Osteocyte (in vitro differentiated cells): Measurements from ENCODE around the gene NDP. TPM values are rescaled to one million over a fixed set of nuclear protein-coding genes. Genes with fewer than 3 reads are reported as not detected.
"Not testable (repeated sequence)": the region's sequence is repeated elsewhere in the genome, so short reads cannot be mapped to it uniquely, and the experiment has no call there.

ENCODE experiments used
- DNase-seq: peaks from one replicate; pipeline ENCODE4 v3.0.0; 2021; ENCODE audit warnings: mixed read lengths; ENCODE audit not compliant: unreplicated experiment; ENCODE audit errors: extremely low spot score
- H3K27ac Mint-ChIP-seq: one replicate; pipeline ENCODE4 v1.8.0; 2021; ENCODE audit warnings: mild to moderate bottlenecking, mixed read lengths; ENCODE audit not compliant: unreplicated experiment
- H3K27me3 Mint-ChIP-seq: one replicate; pipeline ENCODE4 v1.8.0; 2021; ENCODE audit warnings: mixed read lengths; ENCODE audit not compliant: unreplicated experiment
- H3K36me3 Mint-ChIP-seq: one replicate; pipeline ENCODE4 v1.8.0; 2021; ENCODE audit warnings: mixed read lengths; ENCODE audit not compliant: unreplicated experiment
- H3K4me1 Mint-ChIP-seq: one replicate; pipeline ENCODE4 v1.8.0; 2021; ENCODE audit warnings: mixed read lengths; ENCODE audit not compliant: unreplicated experiment
- H3K4me3 Mint-ChIP-seq: one replicate; pipeline ENCODE4 v1.8.0; 2021; ENCODE audit warnings: mild to moderate bottlenecking, moderate library complexity, mixed read lengths; ENCODE audit not compliant: unreplicated experiment
- H3K9me3 Mint-ChIP-seq: one replicate; pipeline ENCODE4 v1.8.0; 2021; ENCODE audit warnings: mixed read lengths; ENCODE audit not compliant: unreplicated experiment
- total RNA-seq: library from RNA; stranded (reverse); gene quantifications from 2 replicates; pipeline ENCODE4 v1.2.1, GENCODE V29; 2021
- TF ChIP-seq, protein P1 (sequence below): fragments of 200-600 bp; sonication (generic); IDR thresholded peaks from 2 replicates; pipeline ENCODE4 v1.5.0; 2021; ENCODE audit warnings: antibody characterized with exemption, mild to moderate bottlenecking, moderate library complexity

Gene NDP
- total RNA-seq, 1 donor from 2014 or later, result not detected

DNA sequence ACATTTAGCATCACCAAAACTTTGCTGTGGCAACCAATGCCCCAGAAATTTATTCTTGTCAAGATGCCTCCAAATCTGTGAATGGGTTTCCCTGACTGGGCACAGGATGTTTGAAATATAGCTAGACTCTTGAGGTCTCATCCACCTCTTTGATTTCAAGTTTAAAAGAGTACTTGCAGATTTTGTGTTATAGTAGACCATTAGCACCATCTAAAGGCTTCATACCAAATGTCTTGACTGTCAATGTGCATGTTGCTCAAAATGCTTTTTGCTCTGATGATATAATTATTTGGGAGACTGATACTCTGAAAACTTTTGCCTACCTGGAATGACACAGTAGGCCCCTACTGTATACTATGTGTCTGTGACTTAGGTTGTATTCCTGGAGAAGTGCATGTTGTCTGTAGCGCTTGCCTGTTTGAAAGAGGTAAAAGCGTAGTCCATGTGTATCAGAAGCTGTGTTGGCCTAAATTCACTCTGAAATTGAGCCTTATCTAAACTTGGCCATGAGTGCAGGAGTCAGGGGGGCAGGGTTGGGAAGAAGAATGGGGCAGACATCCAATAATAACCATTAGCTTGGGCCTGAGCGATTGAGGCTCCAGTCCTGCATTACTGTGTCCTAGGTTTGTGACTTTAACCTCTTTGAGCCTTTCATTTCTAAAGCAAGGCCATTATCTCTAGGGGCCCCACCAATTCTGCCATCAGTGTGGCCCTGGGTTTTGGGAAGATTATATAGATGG is 33.8 kb downstream of the NDP start:
- Mint-ChIP-seq H3K36me3 (no peaks in the 10 kb centered on the region), H3K27ac (no peak overlapping the region), H3K4me1 (no peaks in the 10 kb centered on the region), H3K9me3 (peaks cover 4% of the 10 kb centered on the region), H3K27me3 (no peaks in the 10 kb centered on the region), H3K4me3 (no peak overlapping the region)
- TF ChIP-seq, protein P1, sequence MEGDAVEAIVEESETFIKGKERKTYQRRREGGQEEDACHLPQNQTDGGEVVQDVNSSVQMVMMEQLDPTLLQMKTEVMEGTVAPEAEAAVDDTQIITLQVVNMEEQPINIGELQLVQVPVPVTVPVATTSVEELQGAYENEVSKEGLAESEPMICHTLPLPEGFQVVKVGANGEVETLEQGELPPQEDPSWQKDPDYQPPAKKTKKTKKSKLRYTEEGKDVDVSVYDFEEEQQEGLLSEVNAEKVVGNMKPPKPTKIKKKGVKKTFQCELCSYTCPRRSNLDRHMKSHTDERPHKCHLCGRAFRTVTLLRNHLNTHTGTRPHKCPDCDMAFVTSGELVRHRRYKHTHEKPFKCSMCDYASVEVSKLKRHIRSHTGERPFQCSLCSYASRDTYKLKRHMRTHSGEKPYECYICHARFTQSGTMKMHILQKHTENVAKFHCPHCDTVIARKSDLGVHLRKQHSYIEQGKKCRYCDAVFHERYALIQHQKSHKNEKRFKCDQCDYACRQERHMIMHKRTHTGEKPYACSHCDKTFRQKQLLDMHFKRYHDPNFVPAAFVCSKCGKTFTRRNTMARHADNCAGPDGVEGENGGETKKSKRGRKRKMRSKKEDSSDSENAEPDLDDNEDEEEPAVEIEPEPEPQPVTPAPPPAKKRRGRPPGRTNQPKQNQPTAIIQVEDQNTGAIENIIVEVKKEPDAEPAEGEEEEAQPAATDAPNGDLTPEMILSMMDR, result no peak
- no peak for DNase-seq

DNA sequence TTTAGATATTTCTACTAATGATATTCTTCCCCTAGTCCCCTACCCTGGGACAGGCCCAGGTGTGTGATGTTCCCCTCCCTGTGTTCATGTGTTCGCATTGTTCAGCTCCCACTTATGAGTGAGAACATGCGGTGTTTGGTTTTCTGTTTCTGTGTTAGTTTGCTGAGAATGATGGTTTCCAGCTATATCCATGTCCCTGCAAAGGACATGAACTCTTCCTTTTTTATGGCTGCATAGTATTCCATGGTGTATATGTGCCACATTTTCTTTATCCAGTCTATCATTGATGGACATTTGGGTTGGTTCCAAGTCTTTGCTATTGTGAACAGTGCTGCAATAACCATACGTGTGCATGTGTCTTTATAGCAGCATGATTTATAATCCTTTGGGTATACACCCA is 51.2 kb downstream of the NDP start:
- not testable (repeated sequence) for H3K27ac Mint-ChIP-seq, DNase-seq, H3K27me3 Mint-ChIP-seq, H3K4me3 Mint-ChIP-seq, H3K4me1 Mint-ChIP-seq, H3K36me3 Mint-ChIP-seq
- H3K9me3 Mint-ChIP-seq, result peaks cover 25% of the 10 kb centered on the region

DNA sequence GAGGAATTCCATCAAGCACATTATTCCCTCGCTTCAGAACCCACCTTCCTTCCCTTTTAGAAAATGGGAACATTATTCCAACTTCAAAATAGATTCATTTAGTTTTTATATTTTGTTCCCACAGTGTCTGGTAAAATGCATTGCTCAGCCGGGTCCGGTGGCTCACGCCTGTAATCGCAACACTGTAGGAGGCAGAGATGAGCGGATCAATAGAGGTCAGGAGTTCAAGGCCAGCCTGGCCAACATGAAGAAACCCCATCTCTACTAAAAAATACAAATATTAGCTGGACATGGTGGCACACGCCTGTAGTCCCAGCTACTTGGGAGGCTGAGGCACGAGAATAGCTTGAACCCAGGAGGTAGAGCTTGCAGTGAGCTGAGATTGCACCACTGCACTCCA is 62.4 kb downstream of the NDP start:
- DNase-seq, H3K27me3 Mint-ChIP-seq, H3K4me3 Mint-ChIP-seq, H3K36me3 Mint-ChIP-seq, H3K27ac Mint-ChIP-seq, H3K9me3 Mint-ChIP-seq, H3K4me1 Mint-ChIP-seq: not testable (repeated sequence)

DNA sequence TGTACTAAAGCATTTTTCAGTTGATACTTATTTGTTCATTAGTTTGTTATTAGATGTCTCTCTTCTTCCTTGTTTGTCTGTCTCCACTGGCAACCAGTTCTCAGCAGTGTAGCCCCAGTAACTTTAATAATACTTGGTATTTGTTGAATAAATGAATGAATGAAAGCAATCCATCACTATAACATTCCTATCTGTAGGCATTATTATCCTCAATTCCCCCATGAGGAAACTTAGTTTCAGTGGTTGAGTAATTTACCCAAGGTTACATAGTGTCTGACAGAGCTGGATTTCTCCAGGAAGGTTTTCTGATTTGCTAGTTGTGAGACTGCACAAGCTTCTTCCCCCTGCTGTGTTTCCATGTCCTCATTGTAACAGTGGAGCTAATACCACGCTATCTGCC is 63.2 kb downstream of the NDP start:
- DNase-seq, result no peak
- Mint-ChIP-seq H3K36me3 (no peaks in the 10 kb centered on the region), H3K4me1 (no peaks in the 10 kb centered on the region), H3K9me3 (no peaks in the 10 kb centered on the region), H3K27me3 (peaks cover 2% of the 10 kb centered on the region), H3K4me3 (no peak overlapping the region), H3K27ac (no peak overlapping the region)
- TF ChIP-seq, protein P1, result no peak

DNA sequence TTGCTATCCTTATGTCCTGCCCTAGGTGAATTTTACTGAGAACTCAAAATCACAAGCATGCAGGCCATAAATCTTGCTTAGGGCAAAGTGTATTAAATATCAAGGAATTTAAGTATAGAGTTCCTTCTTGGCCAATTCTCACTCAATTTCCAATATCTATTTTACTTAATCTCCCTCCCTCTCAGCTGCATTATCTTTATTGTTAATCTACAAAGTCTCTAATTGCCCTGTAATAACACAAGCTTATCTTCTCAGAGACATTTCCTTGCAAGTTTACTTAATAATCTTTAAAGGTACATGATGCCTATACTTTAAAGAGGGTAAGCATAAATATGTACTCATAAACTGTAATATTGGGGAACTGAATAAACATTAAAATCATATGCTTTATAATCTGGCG is 64.0 kb downstream of the NDP start:
- Mint-ChIP-seq H3K9me3 (no peaks in the 10 kb centered on the region), H3K27me3 (peaks cover 2% of the 10 kb centered on the region), H3K4me1 (no peaks in the 10 kb centered on the region), H3K4me3 (no peak overlapping the region), H3K36me3 (no peaks in the 10 kb centered on the region), H3K27ac (no peak overlapping the region)
- TF ChIP-seq, protein P1, result no peak
- DNase-seq, result no peak

DNA sequence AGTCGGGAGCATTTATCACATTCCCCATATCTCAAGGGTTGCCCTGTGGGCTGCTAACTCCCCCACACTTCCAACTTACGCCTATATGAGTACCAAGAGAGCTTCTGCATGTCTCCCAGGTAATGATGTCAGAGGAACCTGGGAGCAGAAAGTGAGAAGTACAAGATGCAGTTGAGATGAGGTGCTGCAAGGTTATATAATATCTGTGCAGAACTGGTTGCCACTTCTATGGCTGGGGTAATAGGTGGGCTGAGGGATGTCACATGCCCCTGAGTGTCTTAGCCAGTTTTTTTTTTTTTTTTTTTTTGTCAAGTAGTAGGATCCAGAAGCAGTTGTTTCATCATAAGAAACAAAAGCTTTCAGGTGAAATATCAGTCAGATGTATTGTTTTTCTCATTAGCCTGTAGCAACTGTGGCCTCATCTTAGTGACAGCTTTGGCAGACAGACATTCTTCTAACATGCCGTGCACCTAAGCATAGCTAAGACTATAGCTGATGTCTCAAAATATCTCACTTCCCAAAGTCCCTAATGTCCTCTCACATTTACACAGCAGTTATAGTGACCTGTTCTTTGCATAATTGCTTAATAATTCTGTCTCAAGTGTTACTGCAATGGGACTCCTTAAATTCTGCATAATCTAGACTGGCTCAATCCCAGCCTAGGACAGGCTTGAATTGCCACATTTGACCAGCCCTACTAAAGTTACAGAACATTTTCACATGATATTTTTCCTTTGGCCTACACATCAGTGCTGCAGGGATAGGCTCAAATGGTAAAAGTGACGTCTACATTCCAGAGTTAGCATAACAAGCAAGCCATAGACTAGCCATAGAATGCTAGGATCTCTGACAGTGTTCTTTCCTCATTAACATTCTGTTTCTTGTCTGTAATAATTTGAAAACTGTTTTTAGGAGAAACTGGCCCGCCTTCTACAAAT is 73.0 kb downstream of the NDP start:
- DNase-seq, result no peak
- Mint-ChIP-seq H3K36me3 (no peaks in the 10 kb centered on the region), H3K4me1 (no peaks in the 10 kb centered on the region), H3K27ac (no peak overlapping the region), H3K27me3 (no peaks in the 10 kb centered on the region), H3K4me3 (no peak overlapping the region), H3K9me3 (peaks cover 3% of the 10 kb centered on the region)
- TF ChIP-seq, protein P1, result no peak
